HepG2 (cell line): ENCODE measurements around the gene THAP2. TPM values are rescaled to one million over a fixed set of nuclear protein-coding genes. Genes with fewer than 3 reads are reported as not detected.

Source experiments
- ATAC-seq: fragments of 200-7000 bp; cut with Tn5 transposase; 3 replicates; pipeline ENCODE4 v1.9.1; 2020; ENCODE audit warnings: mild to moderate bottlenecking, moderate library complexity
- BruUV-seq: library from RNA; stranded (reverse); fragments of 400-500 nt; replicated peaks from 2 replicates; lab custom pipeline; 2021; lab: Mats Ljungman, UMichigan
- CTCF ChIA-PET: fragments of 300-600 bp; formaldehyde crosslinking; extraction: SDS; loops from one replicate; lab custom pipeline; 2021; ENCODE audit warnings: low total read pairs, inconsistent platforms, low intra/inter-chr PET ratio; lab: Yijun Ruan, JAX
- POLR2A ChIA-PET: fragments of 350-600 bp; sonication (Branson Sonifier 250); formaldehyde crosslinking; loops from one replicate; lab custom pipeline; 2020; ENCODE audit warnings: antibody characterized with exemption, inconsistent platforms; lab: Yijun Ruan, JAX
- DNase-seq: peaks from one replicate; pipeline ENCODE4 v3.0.0-alpha.2; 2015; ENCODE audit warnings: low spot score
- FAIRE-seq: peaks from 3 replicates; lab custom pipeline; 2011; peaks lifted over from hg19 to GRCh38; lab: Jason Lieb, UNC
- H2AFZ ChIP-seq: one replicate; pipeline ENCODE4 v1.6.1; 2011; ENCODE audit warnings: low read length, inconsistent platforms
- H3K27ac ChIP-seq: fragments of 300-600 bp; 3 replicates; pipeline ENCODE4 v1.8.0; 2011; ENCODE audit warnings: mixed run types, mild to moderate bottlenecking, mixed read lengths, low read length, inconsistent platforms; ENCODE audit not compliant: insufficient read depth; ENCODE audit errors: extremely low read length
- H3K27me3 ChIP-seq, 2 experiments: fragments of 200-600 bp in 1 of 2; 2 replicates in 1 of 2; 3 replicates in 1 of 2; pipeline versions ENCODE4 v1.6.0 to v1.8.0; 2011; ENCODE audit warnings: low read length in 2 of 2, mild to moderate bottlenecking in 2 of 2, moderate library complexity in 2 of 2, inconsistent platforms in 1 of 2; ENCODE audit not compliant: insufficient read depth in 2 of 2, control insufficient read depth in 1 of 2
- H3K36me3 ChIP-seq, 2 experiments: fragments of 200-600 bp in 1 of 2; replicated peaks in 1 of 2; 2 replicates in 1 of 2; 3 replicates in 1 of 2; pipeline versions ENCODE4 v1.5.1 to v1.8.0; 2011; ENCODE audit warnings: low read length in 2 of 2, inconsistent platforms in 1 of 2; ENCODE audit not compliant: insufficient read depth in 2 of 2, control insufficient read depth in 1 of 2
- H3K4me1 ChIP-seq: 2 replicates; pipeline ENCODE4 v1.5.1; 2012; ENCODE audit warnings: low read length, inconsistent platforms; ENCODE audit not compliant: insufficient read depth
- H3K4me2 ChIP-seq: 2 replicates; pipeline ENCODE4 v1.6.0; 2011; ENCODE audit warnings: low read depth, low read length, inconsistent platforms
- H3K4me3 ChIP-seq, 3 experiments: fragments of 200-600 bp in 1 of 3; sonication (generic), shearing (Covaris generic) in 1 of 3; replicated peaks in 1 of 3; 2 replicates each; pipeline ENCODE4 v1.5.1; 2011 to 2016; ENCODE audit warnings: low read length in 3 of 3, inconsistent platforms in 2 of 3, low read depth in 2 of 3, mild to moderate bottlenecking in 2 of 3, control low read depth in 1 of 3, mixed read lengths in 1 of 3; ENCODE audit not compliant: insufficient read depth in 1 of 3
- H3K79me2 ChIP-seq: one replicate; pipeline ENCODE4 v1.6.1; 2011; ENCODE audit warnings: low read length, inconsistent platforms; ENCODE audit not compliant: insufficient read depth
- H3K9ac ChIP-seq: 2 replicates; pipeline ENCODE4 v1.6.0; 2011; ENCODE audit warnings: mild to moderate bottlenecking, low read depth, low read length, inconsistent platforms; ENCODE audit not compliant: insufficient read depth
- H3K9me3 ChIP-seq: 2 replicates; pipeline ENCODE4 v1.5.1; 2012; ENCODE audit warnings: mild to moderate bottlenecking, low read length
- H4K20me1 ChIP-seq: 2 replicates; pipeline ENCODE4 v1.6.0; 2011; ENCODE audit warnings: inconsistent platforms, mild to moderate bottlenecking, low read length, moderate library complexity; ENCODE audit not compliant: insufficient read depth
- CBX5 ChIP-seq: sonication (generic); formaldehyde crosslinking; IDR thresholded peaks from 2 replicates; pipeline ENCODE4 v1.4.0; 2020; ENCODE audit warnings: missing genetic modification reagents, borderline replicate concordance
- IKZF1 ChIP-seq: fragments of 450-650 bp; IDR thresholded peaks from 2 replicates; pipeline ENCODE4 v1.7.1; 2016
- NONO ChIP-seq, 2 experiments: fragments of 450-650 bp in 1 of 2; sonication (generic) in 1 of 2; formaldehyde crosslinking in 1 of 2; IDR thresholded peaks in 1 of 2; conservative IDR thresholded peaks in 1 of 2; 2 replicates each; pipeline versions ENCODE4 v1.6.1 to v1.8.0; 2017 to 2022; ENCODE audit warnings: mild to moderate bottlenecking in 1 of 2, missing genetic modification reagents in 1 of 2, moderate library complexity in 1 of 2
- PCBP1 ChIP-seq: fragments of 200-400 bp; formaldehyde crosslinking; IDR thresholded peaks from 2 replicates; pipeline ENCODE4 v1.6.1; 2017; ENCODE audit warnings: mild to moderate bottlenecking, low read depth, low read length, borderline replicate concordance
- PHF21A ChIP-seq: sonication (generic); formaldehyde crosslinking; IDR thresholded peaks from 2 replicates; pipeline ENCODE4 v1.5.0; 2020; ENCODE audit warnings: mild to moderate bottlenecking, missing genetic modification reagents
- RORA ChIP-seq: sonication (generic); formaldehyde crosslinking; IDR thresholded peaks from 2 replicates; pipeline ENCODE4 v1.5.0; 2020; ENCODE audit warnings: mild to moderate bottlenecking, missing genetic modification reagents, moderate library complexity
- SNRNP70 ChIP-seq: fragments of 200-400 bp; formaldehyde crosslinking; IDR thresholded peaks from 2 replicates; pipeline ENCODE4 v1.6.1; 2017; ENCODE audit warnings: mild to moderate bottlenecking, low read depth, low read length, moderate library complexity
- SOX6 ChIP-seq, 2 experiments: fragments of 450-650 bp in 1 of 2; sonication (generic) in 1 of 2; formaldehyde crosslinking in 1 of 2; IDR thresholded peaks; 2 replicates each; pipeline versions ENCODE4 v1.4.0 to v1.6.1; 2017 to 2020; ENCODE audit warnings: antibody characterized with exemption in 1 of 2, mild to moderate bottlenecking in 1 of 2, missing genetic modification reagents in 1 of 2
- THAP11 ChIP-seq: IDR thresholded peaks from 2 replicates; pipeline ENCODE4 v1.6.1; 2016; ENCODE audit warnings: missing biosample characterization, missing genetic modification reagents
- ZBTB1 ChIP-seq: sonication (generic); formaldehyde crosslinking; IDR thresholded peaks from 2 replicates; pipeline ENCODE4 v1.4.0; 2020; ENCODE audit warnings: missing genetic modification reagents, borderline replicate concordance
- ZKSCAN5 ChIP-seq: sonication (generic); formaldehyde crosslinking; IDR thresholded peaks from 2 replicates; pipeline ENCODE4 v1.5.1; 2020; ENCODE audit warnings: mild to moderate bottlenecking, missing genetic modification reagents
- ZMYM3 ChIP-seq: sonication (generic); formaldehyde crosslinking; IDR thresholded peaks from 2 replicates; pipeline ENCODE4 v1.5.1; 2020; ENCODE audit warnings: mild to moderate bottlenecking, missing genetic modification reagents
- ZNF10 ChIP-seq: sonication (generic); formaldehyde crosslinking; IDR thresholded peaks from 2 replicates; pipeline ENCODE4 v1.4.0; 2020; ENCODE audit warnings: mild to moderate bottlenecking, low read depth, missing genetic modification reagents, borderline replicate concordance
- ZNF20 ChIP-seq: sonication (generic); formaldehyde crosslinking; IDR thresholded peaks from 2 replicates; pipeline ENCODE4 v1.4.0; 2020; ENCODE audit warnings: mild to moderate bottlenecking, moderate library complexity, missing genetic modification reagents
- ZNF672 ChIP-seq: sonication (generic); formaldehyde crosslinking; IDR thresholded peaks from 2 replicates; pipeline ENCODE4 v1.8.1; 2022; ENCODE audit warnings: missing genetic modification reagents
- WGBS: methylation state at CpG from one replicate; pipeline ENCODE4 v1.1.6; 2017; ENCODE audit warnings: low lambda C conversion rate; 5-methylcytosine and 5-hydroxymethylcytosine counted together
- in situ Hi-C: cut with HindIII; loops from 2 replicates; pipeline ENCODE4 v1.10.0; 2017; ENCODE audit warnings: low pct_unique_long_range_greater_than_20kb; ENCODE audit not compliant: extremely low pct_ligation_motif_present
- intact Hi-C: fragments of 100-400 bp; cut with micrococcal nuclease; formaldehyde crosslinking; loops from one replicate; pipeline ENCODE4 v1.10.0; 2022; ENCODE audit not compliant: unreplicated experiment
- polyA plus RNA-seq, 8 experiments: library from polyadenylated mRNA; depleted of rRNA in 3 of 8; stranded (reverse) in 7 of 8; unstranded in 1 of 8; fragments of >200 nt; fragmentation: Illumina TruSeq in 4 of 8; extraction: Trizol in 4 of 8; gene quantifications; 2 replicates each; pipeline versions ENCODE4 v1.2.1 to v1.2.3, GENCODE V29; 2011 to 2016; ENCODE audit warnings: low read depth in 4 of 8, missing spikeins in 1 of 8, mixed read lengths in 1 of 8; ENCODE audit not compliant: insufficient read depth in 1 of 8
- total RNA-seq, 5 experiments: library from RNA; depleted of rRNA; stranded (reverse); fragments of >200 nt; fragmentation: Illumina TruSeq; extraction: Trizol; gene quantifications; 2 replicates each; pipeline ENCODE4 v1.2.3, GENCODE V29; 2016; ENCODE audit warnings: low read depth in 1 of 5
- TF ChIP-seq, protein P1 (sequence below): sonication (generic); formaldehyde crosslinking; IDR thresholded peaks from 2 replicates; pipeline ENCODE4 v1.4.0; 2020; ENCODE audit warnings: missing genetic modification reagents
- TF ChIP-seq, protein P2 (sequence below): sonication (generic); formaldehyde crosslinking; IDR thresholded peaks from 2 replicates; pipeline ENCODE4 v1.5.0; 2020; ENCODE audit warnings: missing genetic modification reagents
- TF ChIP-seq, protein P3 (sequence below): sonication (generic); formaldehyde crosslinking; IDR thresholded peaks from 2 replicates; pipeline ENCODE4 v1.4.0; 2020; ENCODE audit warnings: missing genetic modification reagents

Gene THAP2
- total and polyA plus RNA-seq, 2 of the 13 experiments (the other 11 are each of a cell fraction or from before 2014, with no cell fraction given), result 5.2 to 6.2 TPM

DNA sequence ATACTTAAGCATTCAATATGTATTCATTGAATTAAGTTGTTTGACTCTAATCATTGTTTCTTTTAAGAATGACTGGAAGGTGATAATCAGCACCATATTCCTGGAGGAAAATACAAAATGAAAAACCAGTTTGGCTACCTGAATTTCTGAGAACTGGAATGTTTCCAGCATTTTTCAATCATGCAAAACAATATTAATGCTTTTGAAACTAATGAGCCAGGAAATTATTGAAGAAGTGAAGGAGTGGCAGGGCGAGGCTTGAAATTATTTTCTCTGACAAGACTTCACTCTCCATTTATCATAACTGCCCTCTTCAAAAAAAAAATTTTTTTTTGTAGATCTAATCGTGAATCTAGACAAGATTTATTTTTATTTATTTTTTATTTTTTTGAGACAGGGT, 40.8 kb downstream of the THAP2 start:
- ChIA-PET CTCF (no interaction called here), POLR2A (no interaction called here)

More for the DNA sequence above, 40.8 kb downstream of the THAP2 start:
- TF ChIP-seq SOX6 (IDR thresholded peaks at IDR 0.05), result no peak
- no peak for TF ChIP-seq SOX6 (CRISPR knock-in tag; IDR thresholded peaks at IDR 0.05)
- no peak for TF ChIP-seq IKZF1
- TF ChIP-seq, protein P1, sequence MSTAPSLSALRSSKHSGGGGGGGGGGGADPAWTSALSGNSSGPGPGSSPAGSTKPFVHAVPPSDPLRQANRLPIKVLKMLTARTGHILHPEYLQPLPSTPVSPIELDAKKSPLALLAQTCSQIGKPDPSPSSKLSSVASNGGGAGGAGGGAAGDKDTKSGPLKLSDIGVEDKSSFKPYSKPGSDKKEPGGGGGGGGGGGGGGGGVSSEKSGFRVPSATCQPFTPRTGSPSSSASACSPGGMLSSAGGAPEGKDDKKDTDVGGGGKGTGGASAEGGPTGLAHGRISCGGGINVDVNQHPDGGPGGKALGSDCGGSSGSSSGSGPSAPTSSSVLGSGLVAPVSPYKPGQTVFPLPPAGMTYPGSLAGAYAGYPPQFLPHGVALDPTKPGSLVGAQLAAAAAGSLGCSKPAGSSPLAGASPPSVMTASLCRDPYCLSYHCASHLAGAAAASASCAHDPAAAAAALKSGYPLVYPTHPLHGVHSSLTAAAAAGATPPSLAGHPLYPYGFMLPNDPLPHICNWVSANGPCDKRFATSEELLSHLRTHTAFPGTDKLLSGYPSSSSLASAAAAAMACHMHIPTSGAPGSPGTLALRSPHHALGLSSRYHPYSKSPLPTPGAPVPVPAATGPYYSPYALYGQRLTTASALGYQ (CRISPR knock-in tag), result no peak
- TF ChIP-seq ZBTB1 (CRISPR knock-in tag), result no peak
- no peak for TF ChIP-seq ZNF20 (CRISPR knock-in tag)
- no peak for TF ChIP-seq RORA (CRISPR knock-in tag)
- TF ChIP-seq ZMYM3, result no peak
- TF ChIP-seq ZNF10, result no peak
- TF ChIP-seq NONO (IDR thresholded peaks at IDR 0.05), result no peak
- TF ChIP-seq NONO (CRISPR knock-in tag; conservative IDR thresholded peaks at IDR 0.05), result no peak
- TF ChIP-seq ZKSCAN5 (CRISPR knock-in tag), result no peak
- TF ChIP-seq CBX5, result no peak
- no peak for TF ChIP-seq ZNF672 (CRISPR knock-in tag)
- TF ChIP-seq, protein P2, sequence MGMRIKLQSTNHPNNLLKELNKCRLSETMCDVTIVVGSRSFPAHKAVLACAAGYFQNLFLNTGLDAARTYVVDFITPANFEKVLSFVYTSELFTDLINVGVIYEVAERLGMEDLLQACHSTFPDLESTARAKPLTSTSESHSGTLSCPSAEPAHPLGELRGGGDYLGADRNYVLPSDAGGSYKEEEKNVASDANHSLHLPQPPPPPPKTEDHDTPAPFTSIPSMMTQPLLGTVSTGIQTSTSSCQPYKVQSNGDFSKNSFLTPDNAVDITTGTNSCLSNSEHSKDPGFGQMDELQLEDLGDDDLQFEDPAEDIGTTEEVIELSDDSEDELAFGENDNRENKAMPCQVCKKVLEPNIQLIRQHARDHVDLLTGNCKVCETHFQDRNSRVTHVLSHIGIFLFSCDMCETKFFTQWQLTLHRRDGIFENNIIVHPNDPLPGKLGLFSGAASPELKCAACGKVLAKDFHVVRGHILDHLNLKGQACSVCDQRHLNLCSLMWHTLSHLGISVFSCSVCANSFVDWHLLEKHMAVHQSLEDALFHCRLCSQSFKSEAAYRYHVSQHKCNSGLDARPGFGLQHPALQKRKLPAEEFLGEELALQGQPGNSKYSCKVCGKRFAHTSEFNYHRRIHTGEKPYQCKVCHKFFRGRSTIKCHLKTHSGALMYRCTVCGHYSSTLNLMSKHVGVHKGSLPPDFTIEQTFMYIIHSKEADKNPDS (CRISPR knock-in tag), result no peak
- TF ChIP-seq THAP11 (CRISPR knock-in tag), result no peak
- TF ChIP-seq SNRNP70, result no peak
- no peak for TF ChIP-seq PCBP1
- no peak for TF ChIP-seq PHF21A (CRISPR knock-in tag)
- TF ChIP-seq, protein P3, sequence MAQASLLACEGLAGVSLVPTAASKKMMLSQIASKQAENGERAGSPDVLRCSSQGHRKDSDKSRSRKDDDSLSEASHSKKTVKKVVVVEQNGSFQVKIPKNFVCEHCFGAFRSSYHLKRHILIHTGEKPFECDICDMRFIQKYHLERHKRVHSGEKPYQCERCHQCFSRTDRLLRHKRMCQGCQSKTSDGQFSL (CRISPR knock-in tag), result no peak
- TF ChIP-seq, all 625 proteins: peak for 0
- ATAC-seq (no peak), FAIRE-seq (no peak), DNase-seq (no peak)
- peaks cover 15% of the 10 kb centered on the region for H3K4me1 ChIP-seq
- no TSS peak for BruUV-seq
- H3K36me3 ChIP-seq, result peaks cover 2 to 5% of the 10 kb centered on the region in 2 experiments; a peak in 3 of 5 replicates
- no peak overlapping the region for H3K27ac ChIP-seq
- H2AFZ ChIP-seq, result no peak overlapping the region
- no peaks in the 10 kb centered on the region for H4K20me1 ChIP-seq
- no peak overlapping the region for H3K4me2 ChIP-seq
- no peaks in the 10 kb centered on the region for H3K9me3 ChIP-seq
- H3K27me3 ChIP-seq, result no peaks in the 10 kb centered on the region
- in situ Hi-C loops (no loop called here), intact Hi-C loops (no loop called here)
- 89% methylated on average over 2 of the region's 2 CpGs for WGBS
- no peak overlapping the region for H3K4me3 ChIP-seq
- no peaks in the 10 kb centered on the region for H3K79me2 ChIP-seq
- H3K9ac ChIP-seq, result no peak overlapping the region
